Neural cell (in vitro differentiated cells): ENCODE measurements around the gene ADARB2. TPM values are rescaled to one million over a fixed set of nuclear protein-coding genes. Genes with fewer than 3 reads are reported as not detected.

Experiments used
- H2AFZ ChIP-seq: fragments of 200-600, 300-800 bp; sonication (generic), shearing (Covaris generic); 2 replicates; pipeline ENCODE4 v1.6.0; 2014; ENCODE audit warnings: low read depth, mild to moderate bottlenecking, antibody characterized with exemption, low read length, moderate library complexity
- H3F3A ChIP-seq: fragments of 200-600 bp; shearing (Covaris generic); 2 replicates; pipeline ENCODE4 v1.6.1; 2016; ENCODE audit warnings: mild to moderate bottlenecking, moderate library complexity, mixed read lengths, antibody characterized with exemption, low read length; ENCODE audit not compliant: insufficient read depth, poor library complexity, severe bottlenecking
- H3K27ac ChIP-seq: fragments of 200-600, 300-800 bp; sonication (generic), shearing (Covaris generic); 2 replicates; pipeline ENCODE4 v1.5.1; 2014; ENCODE audit warnings: mild to moderate bottlenecking, low read length, moderate library complexity
- H3K27me3 ChIP-seq: fragments of 300-800, 200-600 bp; sonication (generic), shearing (Covaris generic); 2 replicates; pipeline ENCODE4 v1.6.0; 2014; ENCODE audit warnings: mild to moderate bottlenecking, low read depth, low read length, moderate library complexity; ENCODE audit not compliant: insufficient read depth
- H3K36me3 ChIP-seq: fragments of 300-800, 200-600 bp; sonication (generic), shearing (Covaris generic); 2 replicates; pipeline ENCODE4 v1.5.1; 2014; ENCODE audit warnings: mild to moderate bottlenecking, antibody characterized with exemption, low read length, moderate library complexity; ENCODE audit not compliant: insufficient read depth
- H3K4me2 ChIP-seq: fragments of 300-800, 200-600 bp; sonication (generic), shearing (Covaris generic); 2 replicates; pipeline ENCODE4 v1.6.0; 2014; ENCODE audit warnings: mild to moderate bottlenecking, low read length
- H3K4me3 ChIP-seq: fragments of 300-800, 200-600 bp; sonication (generic), shearing (Covaris generic); 2 replicates; pipeline ENCODE4 v1.5.1; 2014; ENCODE audit warnings: mild to moderate bottlenecking, low read length, moderate library complexity
- H3K79me2 ChIP-seq: fragments of 200-600 bp; shearing (Covaris generic); replicated peaks from 2 replicates; pipeline ENCODE4 v1.6.0; 2014; ENCODE audit warnings: mild to moderate bottlenecking, low read length, moderate library complexity; ENCODE audit not compliant: insufficient read depth
- H3K9ac ChIP-seq: fragments of 300-800, 200-600 bp; sonication (generic), shearing (Covaris generic); 2 replicates; pipeline ENCODE4 v1.6.1; 2016; ENCODE audit warnings: mild to moderate bottlenecking, low read length, mixed read lengths
- H3K9me2 ChIP-seq: fragments of 200-600 bp; shearing (Covaris generic); 2 replicates; pipeline ENCODE4 v1.6.1; 2016; ENCODE audit warnings: mild to moderate bottlenecking, low read length, mixed read lengths; ENCODE audit not compliant: insufficient read depth
- H3K9me3 ChIP-seq: fragments of 200-600, 300-800 bp; sonication (generic), shearing (Covaris generic); 2 replicates; pipeline ENCODE4 v1.6.1; 2016; ENCODE audit warnings: mild to moderate bottlenecking, mixed run types, low read length, moderate library complexity, mixed read lengths
- H4K20me1 ChIP-seq: fragments of 200-600 bp; shearing (Covaris generic); 2 replicates; pipeline ENCODE4 v1.6.1; 2016; ENCODE audit warnings: mild to moderate bottlenecking, mixed run types; ENCODE audit not compliant: insufficient read depth
- CTCF ChIP-seq: fragments of 450-650 bp; IDR thresholded peaks from 2 replicates; pipeline ENCODE4 v1.5.1; 2014; ENCODE audit warnings: antibody characterized with exemption, mild to moderate bottlenecking, moderate library complexity; ENCODE audit not compliant: poor library complexity, severe bottlenecking
- EP300 ChIP-seq: fragments of 450-650 bp; conservative IDR thresholded peaks from 2 replicates; pipeline ENCODE4 v1.6.1; 2014; ENCODE audit warnings: antibody characterized with exemption, mild to moderate bottlenecking, moderate library complexity; ENCODE audit not compliant: poor library complexity, severe bottlenecking
- EZH2 ChIP-seq: fragments of 200-600, 300-800 bp; shearing (Covaris generic), sonication (generic); IDR thresholded peaks from 2 replicates; pipeline ENCODE4 v1.6.1; 2014; ENCODE audit warnings: antibody characterized with exemption, low read length, borderline replicate concordance, mild to moderate bottlenecking; ENCODE audit not compliant: insufficient read depth, poor library complexity, severe bottlenecking
- MXI1 ChIP-seq: fragments of 450-650 bp; conservative IDR thresholded peaks from 2 replicates; pipeline ENCODE4 v1.6.1; 2014; ENCODE audit warnings: antibody characterized with exemption, mild to moderate bottlenecking; ENCODE audit not compliant: poor library complexity, severe bottlenecking
- POLR2AphosphoS5 ChIP-seq: IDR thresholded peaks from 2 replicates; pipeline ENCODE4 v1.6.1; 2012
- RAD21 ChIP-seq: fragments of 450-650 bp; conservative IDR thresholded peaks from 2 replicates; pipeline ENCODE4 v1.6.1; 2014; ENCODE audit warnings: antibody characterized with exemption, mild to moderate bottlenecking, moderate library complexity
- REST ChIP-seq: IDR thresholded peaks from 2 replicates; pipeline ENCODE4 v1.6.1; 2012; ENCODE audit warnings: borderline replicate concordance
- SMC3 ChIP-seq: fragments of 450-650 bp; conservative IDR thresholded peaks from 2 replicates; pipeline ENCODE4 v1.6.1; 2014; ENCODE audit warnings: antibody characterized with exemption, mild to moderate bottlenecking, moderate library complexity; ENCODE audit not compliant: poor library complexity
- TAF1 ChIP-seq: IDR thresholded peaks from 2 replicates; pipeline ENCODE4 v1.6.1; 2012; ENCODE audit warnings: low read depth
- polyA plus RNA-seq: library from polyadenylated mRNA; depleted of rRNA; stranded (reverse); fragments of >200 nt; gene quantifications from 2 replicates; pipeline ENCODE4 v1.2.3, GENCODE V29; 2014

The ADARB2 gene
- polyA plus RNA-seq, 1 donor from 2014 or later, result 3.6 TPM

GRCh38 chr10:1169186-1169885 is 568.0 kb downstream of the ADARB2 start:
- Histone ChIP-seq H3K9me2 (no peaks in the 10 kb centered on the region), H3K27me3 (no peaks in the 10 kb centered on the region), H3K79me2 (no peaks in the 10 kb centered on the region), H3K4me2 (no peak overlapping the region), H3K9me3 (no peaks in the 10 kb centered on the region), H3K27ac (no peak overlapping the region), H3K36me3 (no peaks in the 10 kb centered on the region), H2AFZ (no peak overlapping the region), H3K4me3 (no peak overlapping the region), H3F3A (no peaks in the 10 kb centered on the region), H4K20me1 (no peaks in the 10 kb centered on the region), H3K9ac (no peak overlapping the region)
- TF ChIP-seq REST, result no peak
- TF ChIP-seq EZH2, result no peak
- TF ChIP-seq SMC3, result no peak
- no peak for TF ChIP-seq POLR2AphosphoS5
- TF ChIP-seq MXI1, result no peak
- TF ChIP-seq RAD21, result no peak
- no peak for TF ChIP-seq CTCF
- no peak for TF ChIP-seq TAF1
- no peak for TF ChIP-seq EP300

- H3K9me2 ChIP-seq, result no peaks in the 10 kb centered on the region
- no peaks in the 10 kb centered on the region for H4K20me1 ChIP-seq
- TF ChIP-seq POLR2AphosphoS5 (no peak), TAF1 (no peak), MXI1 (no peak), SMC3 (no peak), REST (no peak)
- H3K9me3 ChIP-seq, result no peaks in the 10 kb centered on the region
- no peaks in the 10 kb centered on the region for H3F3A ChIP-seq
- no peak overlapping the region for H3K4me2 ChIP-seq
- H3K79me2 ChIP-seq, result no peaks in the 10 kb centered on the region
- H3K4me3 ChIP-seq, result no peak overlapping the region
- no peaks in the 10 kb centered on the region for H3K27me3 ChIP-seq
- H3K36me3 ChIP-seq, result no peaks in the 10 kb centered on the region
- no peak overlapping the region for H3K9ac ChIP-seq
- H3K27ac ChIP-seq, result no peak overlapping the region
- H2AFZ ChIP-seq, result no peak overlapping the region
These were observed 568.6 kb downstream of the ADARB2 start for GRCh38 chr10:1168763-1169162.
